A673 (cell line): ENCODE data around the gene PEX7. TPM values are rescaled to one million over a fixed set of nuclear protein-coding genes. Genes with fewer than 3 reads are reported as not detected.

ENCODE experiments used
- BruUV-seq: library from RNA; stranded (reverse); fragments of 400-500 nt; replicated peaks from 2 replicates; lab custom pipeline; 2021; lab: Mats Ljungman, UMichigan
- CTCF ChIA-PET: fragments of 300-600 bp; sonication (Branson Sonifier 250); formaldehyde crosslinking; loops from one replicate; lab custom pipeline; 2022; ENCODE audit warnings: antibody characterized with exemption; lab: Charles Lee
- POLR2A ChIA-PET: fragments of 300-600 bp; sonication (Branson Sonifier 250); formaldehyde crosslinking; loops from one replicate; lab custom pipeline; 2022; ENCODE audit warnings: antibody characterized with exemption; ENCODE audit not compliant: low non-redundant PET; lab: Charles Lee
- DNase-seq: peaks from one replicate; pipeline ENCODE4 v3.0.0-alpha.2; 2015; ENCODE audit warnings: low spot score
- H3K27ac ChIP-seq: fragments of 200-600 bp; sonication (generic); 2 replicates; pipeline ENCODE4 v1.5.1; 2016; ENCODE audit warnings: mixed run types, low read depth, mild to moderate bottlenecking, mixed read lengths, antibody characterized with exemption, low read length; ENCODE audit not compliant: poor library complexity, severe bottlenecking
- H3K27me3 ChIP-seq: fragments of 200-600 bp; sonication (generic); replicated peaks from 2 replicates; pipeline ENCODE4 v1.6.1; 2017; ENCODE audit warnings: mixed run types, low read depth, mild to moderate bottlenecking, mixed read lengths, antibody characterized with exemption, low read length; ENCODE audit not compliant: insufficient read depth, poor library complexity
- H3K36me3 ChIP-seq: fragments of 200-600 bp; sonication (generic); 2 replicates; pipeline ENCODE4 v1.6.1; 2016; ENCODE audit warnings: mixed run types, mild to moderate bottlenecking, mixed read lengths, antibody characterized with exemption, low read length; ENCODE audit not compliant: insufficient read depth, poor library complexity, severe bottlenecking
- H3K4me1 ChIP-seq: fragments of 200-600 bp; sonication (generic); 2 replicates; pipeline ENCODE4 v1.6.1; 2017; ENCODE audit warnings: mixed run types, mild to moderate bottlenecking, mixed read lengths, antibody characterized with exemption, low read length; ENCODE audit not compliant: insufficient read depth, poor library complexity, severe bottlenecking
- H3K4me3 ChIP-seq: fragments of 200-600 bp; sonication (generic); 2 replicates; pipeline ENCODE4 v1.5.1; 2016; ENCODE audit warnings: low read depth, mixed run types, mild to moderate bottlenecking, mixed read lengths, low read length; ENCODE audit not compliant: poor library complexity, severe bottlenecking
- H3K9me3 ChIP-seq: fragments of 200-600 bp; sonication (generic); 2 replicates; pipeline ENCODE4 v1.6.1; 2016; ENCODE audit warnings: mixed run types, low read depth, mild to moderate bottlenecking, mixed read lengths, antibody characterized with exemption, low read length; ENCODE audit not compliant: poor library complexity, severe bottlenecking
- EZH2 ChIP-seq: fragments of 200-600 bp; sonication (generic); IDR thresholded peaks from 2 replicates; pipeline ENCODE4 v1.6.1; 2017; ENCODE audit warnings: borderline replicate concordance, low read depth, mild to moderate bottlenecking, mixed read lengths, antibody characterized with exemption, low read length; ENCODE audit not compliant: poor library complexity, severe bottlenecking
- intact Hi-C: fragments of 100-400 bp; cut with micrococcal nuclease; formaldehyde crosslinking; loops from one replicate; pipeline ENCODE4 v1.10.0; 2022; ENCODE audit not compliant: unreplicated experiment
- total RNA-seq: library from RNA; stranded (reverse); gene quantifications from 2 replicates; pipeline ENCODE4 v1.2.3, GENCODE V29; 2021
- TF ChIP-seq, protein P1 (sequence below): fragments of 300-800, 200-600 bp; sonication (generic); conservative IDR thresholded peaks from 2 replicates; pipeline ENCODE4 v1.5.1; 2017; ENCODE audit warnings: low read depth, mild to moderate bottlenecking, antibody characterized with exemption, low read length, moderate library complexity, mixed read lengths

PEX7 gene
- total RNA-seq, 1 experiment from 2014 or later, result 6.2 TPM

DNA sequence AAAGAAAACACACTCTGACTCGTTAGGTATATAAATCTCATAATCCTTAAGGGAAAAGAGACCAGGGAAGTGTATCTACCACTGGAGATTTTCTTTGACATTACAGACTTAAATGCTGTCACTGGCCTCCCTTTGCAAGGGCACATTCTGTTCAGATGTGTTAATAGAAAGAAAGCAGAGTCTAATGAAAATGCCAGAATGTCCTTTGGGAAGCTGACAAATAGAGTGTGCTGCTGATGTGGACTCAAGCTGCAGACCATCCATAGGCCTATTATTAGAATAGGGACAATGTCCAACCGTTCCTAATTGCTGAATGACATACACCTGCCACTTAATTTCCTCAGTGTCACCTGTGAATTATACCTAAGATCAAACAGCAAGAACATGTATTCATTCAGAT lies 140.9 kb downstream of the PEX7 start:
- no TSS peak for BruUV-seq
- POLR2A ChIA-PET, result no interaction called here
- no peaks in the 10 kb centered on the region for H3K36me3 ChIP-seq
- DNase-seq, result no peak
- no peak for TF ChIP-seq EZH2
- TF ChIP-seq, protein P1, sequence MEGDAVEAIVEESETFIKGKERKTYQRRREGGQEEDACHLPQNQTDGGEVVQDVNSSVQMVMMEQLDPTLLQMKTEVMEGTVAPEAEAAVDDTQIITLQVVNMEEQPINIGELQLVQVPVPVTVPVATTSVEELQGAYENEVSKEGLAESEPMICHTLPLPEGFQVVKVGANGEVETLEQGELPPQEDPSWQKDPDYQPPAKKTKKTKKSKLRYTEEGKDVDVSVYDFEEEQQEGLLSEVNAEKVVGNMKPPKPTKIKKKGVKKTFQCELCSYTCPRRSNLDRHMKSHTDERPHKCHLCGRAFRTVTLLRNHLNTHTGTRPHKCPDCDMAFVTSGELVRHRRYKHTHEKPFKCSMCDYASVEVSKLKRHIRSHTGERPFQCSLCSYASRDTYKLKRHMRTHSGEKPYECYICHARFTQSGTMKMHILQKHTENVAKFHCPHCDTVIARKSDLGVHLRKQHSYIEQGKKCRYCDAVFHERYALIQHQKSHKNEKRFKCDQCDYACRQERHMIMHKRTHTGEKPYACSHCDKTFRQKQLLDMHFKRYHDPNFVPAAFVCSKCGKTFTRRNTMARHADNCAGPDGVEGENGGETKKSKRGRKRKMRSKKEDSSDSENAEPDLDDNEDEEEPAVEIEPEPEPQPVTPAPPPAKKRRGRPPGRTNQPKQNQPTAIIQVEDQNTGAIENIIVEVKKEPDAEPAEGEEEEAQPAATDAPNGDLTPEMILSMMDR, result no peak
- no peaks in the 10 kb centered on the region for H3K9me3 ChIP-seq
- no peak overlapping the region for H3K4me3 ChIP-seq
- CTCF ChIA-PET, result interaction anchor here (0.5 kb wide), 1 partner anchor 141 kb away, joined by 5 read pairs; the partner anchor contains the start of gene PEX7
- intact Hi-C loops, result no loop called here
- H3K27ac ChIP-seq, result no peak overlapping the region
- H3K4me1 ChIP-seq, result no peaks in the 10 kb centered on the region
- H3K27me3 ChIP-seq, result no peaks in the 10 kb centered on the region

Other genes starting within 250 kb of the PEX7 start
- gene MAP3K5, start 30.1 kb upstream of the PEX7 start, total RNA-seq, result 4.9 and 5.4 TPM in 2 replicates
- not detected in 2 replicates for gene SLC35D3, start 99.7 kb downstream of the PEX7 start, total RNA-seq
- not detected in 2 replicates for gene IL20RA, start 222.4 kb downstream of the PEX7 start, total RNA-seq